Measurements from ENCODE around the gene ABHD2. TPM values are rescaled to one million over a fixed set of nuclear protein-coding genes. Genes with fewer than 3 reads are reported as not detected.

Gene ABHD2
- total RNA-seq, 1 donor from 2014 or later = 32.9 TPM

DNA sequence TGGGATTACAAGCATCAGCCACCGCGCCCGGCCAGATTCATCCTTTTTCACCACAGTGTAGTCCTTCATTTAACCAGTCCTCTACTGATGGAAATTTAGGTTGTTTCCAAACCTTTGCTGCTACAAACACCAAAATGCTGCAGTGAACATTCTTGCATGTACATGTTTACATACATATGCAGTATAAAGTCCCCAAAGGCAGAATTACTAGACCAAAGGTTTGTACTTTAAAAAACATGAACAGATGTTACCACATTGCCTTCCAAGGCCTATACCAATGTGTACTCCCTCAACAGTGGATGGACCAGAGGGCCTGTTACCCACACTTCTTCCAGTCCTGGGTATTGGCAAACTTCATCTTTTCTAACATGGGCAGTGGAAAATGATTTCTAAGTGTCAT lies 82.1 kb downstream of the ABHD2 start:
- no peak for DNase-seq (ENCODE audit: low read depth)
- TF ChIP-seq, protein P1, sequence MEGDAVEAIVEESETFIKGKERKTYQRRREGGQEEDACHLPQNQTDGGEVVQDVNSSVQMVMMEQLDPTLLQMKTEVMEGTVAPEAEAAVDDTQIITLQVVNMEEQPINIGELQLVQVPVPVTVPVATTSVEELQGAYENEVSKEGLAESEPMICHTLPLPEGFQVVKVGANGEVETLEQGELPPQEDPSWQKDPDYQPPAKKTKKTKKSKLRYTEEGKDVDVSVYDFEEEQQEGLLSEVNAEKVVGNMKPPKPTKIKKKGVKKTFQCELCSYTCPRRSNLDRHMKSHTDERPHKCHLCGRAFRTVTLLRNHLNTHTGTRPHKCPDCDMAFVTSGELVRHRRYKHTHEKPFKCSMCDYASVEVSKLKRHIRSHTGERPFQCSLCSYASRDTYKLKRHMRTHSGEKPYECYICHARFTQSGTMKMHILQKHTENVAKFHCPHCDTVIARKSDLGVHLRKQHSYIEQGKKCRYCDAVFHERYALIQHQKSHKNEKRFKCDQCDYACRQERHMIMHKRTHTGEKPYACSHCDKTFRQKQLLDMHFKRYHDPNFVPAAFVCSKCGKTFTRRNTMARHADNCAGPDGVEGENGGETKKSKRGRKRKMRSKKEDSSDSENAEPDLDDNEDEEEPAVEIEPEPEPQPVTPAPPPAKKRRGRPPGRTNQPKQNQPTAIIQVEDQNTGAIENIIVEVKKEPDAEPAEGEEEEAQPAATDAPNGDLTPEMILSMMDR (conservative IDR thresholded peaks at IDR 0.05; ENCODE audit: low read depth, low read length) = no peak
- no peak overlapping the region for H3K4me3 ChIP-seq (ENCODE audit: low read depth, low read length)

DNA sequence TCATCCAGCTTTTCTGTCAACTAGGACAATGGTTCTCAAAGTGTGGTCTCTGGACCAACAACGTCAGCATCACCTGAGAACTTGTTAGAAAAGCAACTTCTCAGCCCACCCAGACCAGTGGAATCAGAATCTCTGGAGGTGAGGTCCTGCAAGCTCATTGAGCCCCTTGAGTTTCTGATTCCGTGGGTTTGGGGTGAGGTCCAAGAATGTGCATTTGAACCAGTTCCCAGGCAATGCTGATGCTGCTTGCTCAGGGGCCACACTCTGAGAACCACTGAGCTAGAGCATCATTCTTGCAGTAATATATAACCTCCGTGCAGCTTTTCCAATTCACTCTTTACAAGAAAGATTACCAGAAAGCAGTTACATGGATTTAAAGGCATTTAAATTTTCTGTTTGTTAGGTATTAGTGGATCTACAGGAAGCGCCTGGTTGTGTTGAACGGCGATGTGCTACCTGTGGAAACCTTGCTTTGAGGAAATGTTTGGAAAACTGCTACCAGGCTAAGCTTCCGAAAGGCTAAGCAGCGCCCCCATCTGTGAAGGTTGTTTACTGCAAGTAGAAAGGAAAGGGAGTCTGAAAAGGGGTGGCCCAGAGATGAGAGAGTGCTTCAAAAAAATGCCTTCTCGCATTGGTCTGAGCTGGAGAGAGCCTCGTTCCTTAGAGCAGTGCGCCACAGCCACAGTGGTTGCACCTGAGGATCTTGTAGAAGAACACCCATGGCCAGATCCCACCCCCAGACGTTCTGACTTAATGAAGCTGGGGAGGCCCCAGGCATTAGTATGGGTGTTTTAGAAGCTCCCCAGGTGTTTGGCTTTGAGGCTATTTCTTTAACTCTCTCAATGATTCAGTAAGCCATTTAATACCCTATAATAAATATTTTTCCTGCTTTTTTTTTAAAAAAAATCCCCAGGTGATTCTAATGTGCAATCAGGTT lies 83.1 kb downstream of the ABHD2 start:
- TF ChIP-seq, protein P1 (conservative IDR thresholded peaks at IDR 0.05; ENCODE audit: low read depth, low read length) = peak; percentile 93
- DNase-seq (ENCODE audit: low read depth) = no peak
- H3K4me3 ChIP-seq (ENCODE audit: low read depth, low read length) = no peak overlapping the region

DNA sequence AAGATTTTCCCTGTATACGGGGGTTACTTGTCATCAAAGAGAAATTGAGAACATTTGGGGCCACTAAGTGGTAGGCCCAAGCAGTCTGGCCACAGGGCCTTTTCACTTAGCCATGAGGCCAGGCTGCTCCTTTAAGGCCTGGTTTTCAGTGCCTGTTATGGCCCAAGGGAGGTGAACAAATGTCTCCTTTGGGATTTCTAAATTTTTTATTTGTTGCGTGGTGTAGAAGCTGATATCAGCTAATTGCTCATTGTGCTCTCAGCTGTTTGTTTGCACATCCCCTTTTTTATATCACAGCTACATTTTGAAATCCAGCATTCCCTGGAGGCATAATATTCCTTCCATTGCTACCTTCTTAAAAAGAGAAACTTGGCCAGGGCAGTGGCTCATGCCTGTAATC lies 84.7 kb downstream of the ABHD2 start:
- no peak for DNase-seq (ENCODE audit: low read depth)
- no peak overlapping the region for H3K4me3 ChIP-seq (ENCODE audit: low read depth, low read length)
- TF ChIP-seq, protein P1 (conservative IDR thresholded peaks at IDR 0.05; ENCODE audit: low read depth, low read length) = no peak

DNA sequence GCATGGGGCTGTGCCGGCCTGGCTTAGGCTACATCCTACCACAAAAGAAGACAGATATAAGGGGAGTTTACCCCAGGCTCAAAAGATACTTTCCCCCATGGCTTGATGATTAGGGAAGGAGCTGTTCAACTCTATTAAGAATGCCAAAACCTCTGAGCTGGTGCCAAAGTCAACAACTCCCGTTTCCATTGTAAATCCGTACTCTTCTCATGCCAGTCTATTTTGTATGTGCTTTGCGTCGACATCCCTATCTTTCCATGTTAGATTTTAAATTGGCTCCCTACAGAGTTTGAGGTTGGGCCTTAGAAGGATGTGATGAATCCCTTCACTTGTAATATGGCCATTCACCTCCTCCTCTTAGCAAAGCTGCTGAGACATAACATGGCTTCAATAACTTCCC lies 86.2 kb downstream of the ABHD2 start:
- TF ChIP-seq, protein P1 (conservative IDR thresholded peaks at IDR 0.05; ENCODE audit: low read depth, low read length) = no peak
- no peak for DNase-seq (ENCODE audit: low read depth)
- no peak overlapping the region for H3K4me3 ChIP-seq (ENCODE audit: low read depth, low read length)

DNA sequence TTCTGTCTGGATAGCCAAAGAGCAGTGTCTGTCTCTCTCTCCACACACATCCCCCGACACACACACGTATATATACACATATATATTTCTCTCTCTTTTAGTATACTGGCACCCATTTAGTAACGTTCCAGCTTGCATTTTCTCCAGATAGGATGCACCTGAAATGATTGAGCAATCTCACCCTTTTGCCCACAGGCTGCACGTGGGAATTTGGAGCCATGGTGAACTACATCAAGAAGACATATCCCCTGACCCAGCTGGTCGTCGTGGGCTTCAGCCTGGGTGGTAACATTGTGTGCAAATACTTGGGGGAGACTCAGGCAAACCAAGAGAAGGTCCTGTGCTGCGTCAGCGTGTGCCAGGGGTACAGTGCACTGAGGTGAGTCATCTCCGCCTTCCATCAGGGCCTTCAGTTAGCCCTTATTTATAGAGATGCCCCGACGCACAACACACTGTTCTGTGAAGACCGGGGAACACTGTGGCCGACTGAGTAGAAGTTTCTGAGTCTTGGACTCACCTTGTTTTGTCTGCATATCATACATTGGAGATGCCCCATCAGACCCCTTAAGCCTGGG lies 87.4 kb downstream of the ABHD2 start:
- TF ChIP-seq, protein P1 (conservative IDR thresholded peaks at IDR 0.05; ENCODE audit: low read depth, low read length) = no peak
- H3K4me3 ChIP-seq (ENCODE audit: low read depth, low read length) = no peak overlapping the region
- no peak for DNase-seq (ENCODE audit: low read depth)

DNA sequence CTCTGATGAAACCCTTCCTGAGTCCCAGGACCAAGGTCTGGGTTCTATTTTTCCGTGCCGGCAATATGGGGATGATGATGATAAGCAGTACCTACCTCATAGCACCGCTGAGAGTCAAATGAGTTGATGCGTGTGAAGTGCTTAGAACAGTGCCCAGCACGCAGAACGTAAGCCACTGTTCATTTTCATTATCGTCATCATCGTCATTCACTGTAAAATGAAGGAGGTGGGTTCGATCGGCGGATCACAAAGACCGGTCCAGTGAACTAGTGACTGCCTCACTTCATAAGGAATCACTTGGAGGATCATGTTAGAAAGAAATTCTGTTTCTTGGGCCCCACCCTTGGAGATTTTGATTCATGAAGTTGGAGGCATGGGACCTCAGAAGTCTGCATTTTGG lies 88.9 kb downstream of the ABHD2 start:
- no peak overlapping the region for H3K4me3 ChIP-seq (ENCODE audit: low read depth, low read length)
- TF ChIP-seq, protein P1 (conservative IDR thresholded peaks at IDR 0.05; ENCODE audit: low read depth, low read length) = no peak

More for the DNA sequence above, 88.9 kb downstream of the ABHD2 start:
- DNase-seq (ENCODE audit: low read depth) = no peak

All from epithelial cell of proximal tubule (primary cell).